PFSK-1 (cell line): ENCODE measurements around the gene PSMB4.

Experiments
- FOXP2 ChIP-seq: optimal IDR thresholded peaks from 2 replicates; pipeline ENCODE3; 2011; ENCODE audit warnings: borderline replicate concordance, control low read depth, inconsistent platforms; ENCODE audit not compliant: insufficient read depth; ENCODE audit errors: extremely low read length, extremely low read depth
- POLR2AphosphoS5 ChIP-seq: IDR thresholded peaks from 2 replicates; pipeline ENCODE4 v1.6.1; 2012; ENCODE audit warnings: low read depth, mild to moderate bottlenecking, control low read depth, low read length, moderate library complexity
- SIN3A ChIP-seq: IDR thresholded peaks from 2 replicates; pipeline ENCODE4 v1.6.1; 2012; ENCODE audit warnings: mild to moderate bottlenecking, low read length, moderate library complexity, borderline replicate concordance; ENCODE audit not compliant: insufficient read depth
- TAF1 ChIP-seq: IDR thresholded peaks from 2 replicates; pipeline ENCODE4 v1.6.1; 2012; ENCODE audit warnings: low read length, control low read depth, borderline replicate concordance; ENCODE audit not compliant: insufficient read depth
- TF ChIP-seq, protein P1 (sequence below), 2 experiments: IDR thresholded peaks; 2 replicates each; pipeline versions ENCODE4 v1.6.1 to v1.8.0; 2011 to 2012; ENCODE audit warnings: low read depth in 2 of 2, low read length in 2 of 2, control low read depth in 1 of 2, inconsistent platforms in 1 of 2, mild to moderate bottlenecking in 1 of 2, moderate library complexity in 1 of 2; ENCODE audit not compliant: insufficient read depth in 1 of 2

The PSMB4 gene

GRCh38 chr1:151393583-151393982, 5.8 kb upstream of the PSMB4 start:
- TF ChIP-seq TAF1 (no peak), FOXP2 (no peak), SIN3A (no peak)
- TF ChIP-seq, protein P1, sequence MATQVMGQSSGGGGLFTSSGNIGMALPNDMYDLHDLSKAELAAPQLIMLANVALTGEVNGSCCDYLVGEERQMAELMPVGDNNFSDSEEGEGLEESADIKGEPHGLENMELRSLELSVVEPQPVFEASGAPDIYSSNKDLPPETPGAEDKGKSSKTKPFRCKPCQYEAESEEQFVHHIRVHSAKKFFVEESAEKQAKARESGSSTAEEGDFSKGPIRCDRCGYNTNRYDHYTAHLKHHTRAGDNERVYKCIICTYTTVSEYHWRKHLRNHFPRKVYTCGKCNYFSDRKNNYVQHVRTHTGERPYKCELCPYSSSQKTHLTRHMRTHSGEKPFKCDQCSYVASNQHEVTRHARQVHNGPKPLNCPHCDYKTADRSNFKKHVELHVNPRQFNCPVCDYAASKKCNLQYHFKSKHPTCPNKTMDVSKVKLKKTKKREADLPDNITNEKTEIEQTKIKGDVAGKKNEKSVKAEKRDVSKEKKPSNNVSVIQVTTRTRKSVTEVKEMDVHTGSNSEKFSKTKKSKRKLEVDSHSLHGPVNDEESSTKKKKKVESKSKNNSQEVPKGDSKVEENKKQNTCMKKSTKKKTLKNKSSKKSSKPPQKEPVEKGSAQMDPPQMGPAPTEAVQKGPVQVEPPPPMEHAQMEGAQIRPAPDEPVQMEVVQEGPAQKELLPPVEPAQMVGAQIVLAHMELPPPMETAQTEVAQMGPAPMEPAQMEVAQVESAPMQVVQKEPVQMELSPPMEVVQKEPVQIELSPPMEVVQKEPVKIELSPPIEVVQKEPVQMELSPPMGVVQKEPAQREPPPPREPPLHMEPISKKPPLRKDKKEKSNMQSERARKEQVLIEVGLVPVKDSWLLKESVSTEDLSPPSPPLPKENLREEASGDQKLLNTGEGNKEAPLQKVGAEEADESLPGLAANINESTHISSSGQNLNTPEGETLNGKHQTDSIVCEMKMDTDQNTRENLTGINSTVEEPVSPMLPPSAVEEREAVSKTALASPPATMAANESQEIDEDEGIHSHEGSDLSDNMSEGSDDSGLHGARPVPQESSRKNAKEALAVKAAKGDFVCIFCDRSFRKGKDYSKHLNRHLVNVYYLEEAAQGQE (IDR thresholded peaks at IDR 0.05; ENCODE audit: insufficient read depth in 1 of 2, low read depth in 2 of 2, low read length in 2 of 2): no peak

- TF ChIP-seq FOXP2: no peak
- TF ChIP-seq POLR2AphosphoS5: peak; percentile 12
Measured at GRCh38 chr1:151401125-151401788, 1.9 kb downstream of the PSMB4 start.

GRCh38 chr1:151401860-151402259, 2.5 kb downstream of the PSMB4 start:
- TF ChIP-seq TAF1 (no peak), POLR2AphosphoS5 (peak; percentile 16; the same call in 1 of the 2 replicates)

- TF ChIP-seq POLR2AphosphoS5: no peak
- TF ChIP-seq FOXP2: no peak
- no peak for TF ChIP-seq SIN3A
- TF ChIP-seq TAF1: no peak
- TF ChIP-seq, protein P1 (IDR thresholded peaks at IDR 0.05; ENCODE audit: insufficient read depth in 1 of 2, low read depth in 2 of 2, low read length in 2 of 2): no peak
Measured at GRCh38 chr1:151402764-151403163, 3.4 kb downstream of the PSMB4 start.

GRCh38 chr1:151403612-151404011, 4.2 kb downstream of the PSMB4 start:
- TF ChIP-seq POLR2AphosphoS5: no peak
- TF ChIP-seq, protein P1 (IDR thresholded peaks at IDR 0.05; ENCODE audit: insufficient read depth in 1 of 2, low read depth in 2 of 2, low read length in 2 of 2): no peak
- TF ChIP-seq SIN3A: no peak

DNA sequence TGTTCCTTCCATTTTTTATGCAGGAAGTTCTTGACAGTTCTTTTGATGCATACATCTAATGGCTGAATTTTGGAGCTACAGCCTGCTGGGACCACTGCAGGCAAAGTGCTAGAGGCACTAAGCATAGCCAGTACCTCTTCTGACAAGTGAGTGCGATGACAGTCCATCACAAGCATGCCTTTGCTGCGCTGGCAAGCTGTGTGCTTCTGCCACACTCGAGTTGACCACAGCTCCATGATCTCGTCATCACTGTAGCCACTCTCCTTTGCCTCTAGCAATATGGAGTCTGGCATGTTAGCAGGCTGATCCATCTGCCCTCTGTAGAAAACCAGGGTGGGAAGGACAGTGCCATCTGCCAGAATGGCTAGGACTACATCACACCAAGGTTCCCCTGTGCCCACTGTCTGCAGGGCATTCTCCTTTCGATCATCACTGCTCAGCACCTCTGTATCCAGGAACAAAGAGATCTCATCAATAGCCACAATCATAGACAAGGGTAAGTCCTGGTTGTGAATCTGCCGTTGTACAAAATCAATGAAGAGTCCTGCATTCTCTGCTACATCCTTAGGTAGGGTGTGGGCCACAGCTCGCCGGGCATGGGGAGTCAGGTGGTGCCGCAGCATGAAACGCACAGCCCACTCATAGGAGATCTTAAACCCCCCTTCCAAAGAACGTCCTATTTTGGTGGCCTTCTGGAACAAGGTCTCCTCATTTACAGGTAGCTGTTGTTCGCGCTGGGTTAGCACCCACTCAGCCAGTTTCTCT, 6.0 kb downstream of the PSMB4 start:
- no peak for TF ChIP-seq SIN3A
- no peak for TF ChIP-seq TAF1
- no peak for TF ChIP-seq FOXP2
- no peak for TF ChIP-seq POLR2AphosphoS5
- TF ChIP-seq, protein P1 (IDR thresholded peaks at IDR 0.05; ENCODE audit: insufficient read depth in 1 of 2, low read depth in 2 of 2, low read length in 2 of 2): no peak
